HEK293 (cell line): ENCODE measurements around the gene MEF2C.

Experiments used
- CTCF ChIA-PET: fragments of 350-600 bp; formaldehyde crosslinking; extraction: SDS; loops from one replicate; lab custom pipeline; 2021; ENCODE audit warnings: antibody characterized with exemption; lab: Yijun Ruan, JAX
- POLR2A ChIA-PET: fragments of 300-600 bp; formaldehyde crosslinking; extraction: SDS; loops from one replicate; lab custom pipeline; 2020; ENCODE audit warnings: antibody characterized with exemption, inconsistent platforms; lab: Yijun Ruan, JAX
- H3K27ac ChIP-seq: fragments of 200-500 bp; sonication (Bioruptor generic); 2 replicates; pipeline ENCODE4 v1.5.1; 2014; ENCODE audit warnings: low read depth, low read length, control low read depth, inconsistent platforms; ENCODE audit errors: extremely low read depth
- H3K36me3 ChIP-seq, 2 experiments: fragments of 200-500 bp in 1 of 2; sonication (Bioruptor generic) in 1 of 2; 1 replicate in 1 of 2; 2 replicates in 1 of 2; pipeline ENCODE4 v1.5.1; 2014 to 2017; ENCODE audit warnings: inconsistent platforms in 2 of 2, low read length in 2 of 2; ENCODE audit not compliant: control insufficient read depth in 2 of 2, insufficient read depth in 1 of 2
- H3K4me1 ChIP-seq: fragments of 200-500 bp; sonication (Bioruptor generic); 2 replicates; pipeline ENCODE4 v1.5.1; 2014; ENCODE audit warnings: mild to moderate bottlenecking, low read length, inconsistent platforms; ENCODE audit not compliant: control insufficient read depth, insufficient read depth
- H3K4me3 ChIP-seq: 2 replicates; pipeline ENCODE4 v1.5.1; 2011; ENCODE audit warnings: low read depth, mild to moderate bottlenecking, control low read depth, low read length, moderate library complexity
- H3K9me3 ChIP-seq: fragments of 200-500 bp; sonication (Bioruptor generic); 2 replicates; pipeline ENCODE4 v1.5.1; 2014; ENCODE audit warnings: low read depth, low read length, inconsistent platforms; ENCODE audit not compliant: control insufficient read depth, insufficient read depth
- GLI2 ChIP-seq: fragments of 450-650 bp; formaldehyde crosslinking; IDR thresholded peaks from 2 replicates; pipeline ENCODE4; 2017; ENCODE audit warnings: missing biosample characterization, missing genetic modification characterization, low read depth, borderline replicate concordance
- IKZF3 ChIP-seq: fragments of 450-650 bp; IDR thresholded peaks from 2 replicates; pipeline ENCODE4 v1.5.0; 2018; ENCODE audit warnings: missing biosample characterization, mild to moderate bottlenecking, missing genetic modification characterization, moderate library complexity
- KLF7 ChIP-seq: fragments of 450-650 bp; formaldehyde crosslinking; IDR thresholded peaks from 2 replicates; pipeline ENCODE4 v1.5.1; 2016; ENCODE audit warnings: missing biosample characterization, missing genetic modification characterization, borderline replicate concordance
- KLF9 ChIP-seq: fragments of 450-650 bp; formaldehyde crosslinking; IDR thresholded peaks from 2 replicates; pipeline ENCODE4 v1.5.1; 2016; ENCODE audit warnings: missing biosample characterization, missing genetic modification characterization, low read depth
- OSR2 ChIP-seq: fragments of 450-650 bp; formaldehyde crosslinking; IDR thresholded peaks from 2 replicates; pipeline ENCODE4 v1.5.1; 2016; ENCODE audit warnings: missing biosample characterization, missing genetic modification characterization
- SP3 ChIP-seq: fragments of 450-650 bp; formaldehyde crosslinking; IDR thresholded peaks from 2 replicates; pipeline ENCODE4 v1.5.1; 2016; ENCODE audit warnings: missing biosample characterization, missing genetic modification characterization
- SP7 ChIP-seq: fragments of 450-650 bp; formaldehyde crosslinking; IDR thresholded peaks from 2 replicates; pipeline ENCODE4 v1.5.1; 2016; ENCODE audit warnings: missing biosample characterization, missing genetic modification characterization
- ZBTB1 ChIP-seq: fragments of 450-650 bp; formaldehyde crosslinking; IDR thresholded peaks from 2 replicates; pipeline ENCODE4 v1.5.1; 2016; ENCODE audit warnings: missing biosample characterization, missing genetic modification characterization
- ZBTB8A ChIP-seq: fragments of 450-650 bp; formaldehyde crosslinking; IDR thresholded peaks from 2 replicates; pipeline ENCODE4 v1.5.1; 2016; ENCODE audit warnings: missing biosample characterization, missing genetic modification characterization
- ZFHX2 ChIP-seq: fragments of 450-650 bp; formaldehyde crosslinking; conservative IDR thresholded peaks from 2 replicates; pipeline ENCODE4 v1.5.1; 2016; ENCODE audit warnings: missing biosample characterization, missing genetic modification characterization
- ZNF138 ChIP-seq: fragments of 450-650 bp; formaldehyde crosslinking; IDR thresholded peaks from 2 replicates; pipeline ENCODE4 v1.5.1; 2016; ENCODE audit warnings: missing biosample characterization, missing genetic modification characterization, borderline replicate concordance
- ZNF175 ChIP-seq: fragments of 450-650 bp; formaldehyde crosslinking; IDR thresholded peaks from 2 replicates; pipeline ENCODE4 v1.5.1; 2016; ENCODE audit warnings: missing biosample characterization, missing genetic modification characterization
- ZNF19 ChIP-seq: fragments of 450-650 bp; formaldehyde crosslinking; IDR thresholded peaks from 2 replicates; pipeline ENCODE4; 2016; ENCODE audit warnings: missing biosample characterization, missing genetic modification characterization, low read depth
- ZNF391 ChIP-seq: fragments of 450-650 bp; formaldehyde crosslinking; IDR thresholded peaks from 2 replicates; pipeline ENCODE4 v1.5.1; 2016; ENCODE audit warnings: low read depth, missing biosample characterization, missing genetic modification characterization, borderline replicate concordance
- ZNF423 ChIP-seq: fragments of 450-650 bp; formaldehyde crosslinking; IDR thresholded peaks from 2 replicates; pipeline ENCODE4 v1.5.1; 2016; ENCODE audit warnings: missing biosample characterization, missing genetic modification characterization
- ZNF426 ChIP-seq: fragments of 450-650 bp; formaldehyde crosslinking; IDR thresholded peaks from 2 replicates; pipeline ENCODE4 v1.5.1; 2017; ENCODE audit warnings: missing biosample characterization, missing genetic modification characterization, mild to moderate bottlenecking, inconsistent platforms, moderate library complexity
- ZNF596 ChIP-seq: fragments of 450-650 bp; IDR thresholded peaks from 2 replicates; pipeline ENCODE4 v1.5.0; 2018; ENCODE audit warnings: missing biosample characterization, mild to moderate bottlenecking, missing genetic modification characterization, moderate library complexity
- ZNF660 ChIP-seq: fragments of 450-650 bp; IDR thresholded peaks from 2 replicates; pipeline ENCODE4 v1.5.1; 2018; ENCODE audit warnings: missing biosample characterization, mild to moderate bottlenecking, missing genetic modification characterization
- ZNF664 ChIP-seq: fragments of 450-650 bp; formaldehyde crosslinking; IDR thresholded peaks from 2 replicates; pipeline ENCODE4 v1.5.1; 2016; ENCODE audit warnings: missing biosample characterization, missing genetic modification characterization
- ZNF843 ChIP-seq: fragments of 450-650 bp; formaldehyde crosslinking; IDR thresholded peaks from 2 replicates; pipeline ENCODE4 v1.5.1; 2016; ENCODE audit warnings: missing biosample characterization, missing genetic modification characterization
- TF ChIP-seq, protein P1 (sequence below): fragments of 450-650 bp; formaldehyde crosslinking; IDR thresholded peaks from 2 replicates; pipeline ENCODE4 v1.5.1; 2016; ENCODE audit warnings: missing biosample characterization, missing genetic modification characterization
- TF ChIP-seq, protein P2 (sequence below): fragments of 450-650 bp; formaldehyde crosslinking; IDR thresholded peaks from 2 replicates; pipeline ENCODE4 v1.5.1; 2016; ENCODE audit warnings: missing biosample characterization, missing genetic modification characterization
- TF ChIP-seq, protein P3 (sequence below): sonication (generic); formaldehyde crosslinking; IDR thresholded peaks from 2 replicates; pipeline ENCODE4 v1.8.1; 2022; ENCODE audit warnings: mild to moderate bottlenecking, moderate library complexity, missing genetic modification reagents

MEF2C gene

DNA sequence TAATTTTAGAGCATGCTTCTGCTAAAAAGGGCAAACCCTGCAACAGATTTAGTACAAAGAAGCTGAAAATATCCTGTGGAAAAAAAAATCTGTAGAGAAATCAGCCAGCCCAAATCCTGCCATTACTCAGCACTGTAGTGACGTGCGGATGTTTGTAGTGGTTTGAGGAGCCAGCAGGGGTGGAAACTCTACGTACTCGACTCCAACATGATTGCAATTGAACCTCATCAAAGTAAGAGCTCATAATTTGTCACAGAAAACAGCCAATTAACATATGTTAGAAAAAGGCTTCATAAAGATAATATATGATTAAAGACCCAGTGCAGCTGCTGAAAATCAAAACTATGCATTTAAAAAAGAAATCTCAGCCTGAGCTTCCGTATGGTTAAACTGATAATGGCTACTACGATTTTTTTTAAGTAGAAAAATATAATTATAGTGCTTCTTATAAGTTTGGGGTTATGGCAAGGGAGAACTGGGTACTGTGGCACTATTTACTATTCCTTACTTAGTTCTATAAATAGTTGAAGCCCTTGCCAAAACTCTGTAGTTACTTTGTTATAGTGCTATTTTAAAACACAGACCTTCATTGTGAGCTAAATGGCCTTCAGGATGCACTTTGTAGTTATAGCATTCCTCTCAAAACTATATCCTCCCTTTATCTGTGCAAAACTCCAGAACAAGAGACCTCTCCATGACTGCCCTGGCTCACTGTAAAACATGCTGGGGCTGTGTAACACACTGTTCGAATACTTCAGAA lies 49.4 kb downstream of the MEF2C start (continued):
- TF ChIP-seq SP7 (tag by site-specific recombination) (peak; percentile 49; the same call in 1 of the 2 replicates), ZNF843 (peak; percentile 60; the same call in 1 of the 2 replicates), GLI2 (tag by site-specific recombination) (peak; percentile 57; the same call in 1 of the 2 replicates), ZBTB1 (no peak), IKZF3 (tag by site-specific recombination) (0 out of 2 replicates have a peak, but pooled peaks have one; percentile 15), ZNF664 (no peak), ZNF660 (tag by site-specific recombination) (peak; percentile 25; the same call in 1 of the 2 replicates)
- TF ChIP-seq, protein P1, sequence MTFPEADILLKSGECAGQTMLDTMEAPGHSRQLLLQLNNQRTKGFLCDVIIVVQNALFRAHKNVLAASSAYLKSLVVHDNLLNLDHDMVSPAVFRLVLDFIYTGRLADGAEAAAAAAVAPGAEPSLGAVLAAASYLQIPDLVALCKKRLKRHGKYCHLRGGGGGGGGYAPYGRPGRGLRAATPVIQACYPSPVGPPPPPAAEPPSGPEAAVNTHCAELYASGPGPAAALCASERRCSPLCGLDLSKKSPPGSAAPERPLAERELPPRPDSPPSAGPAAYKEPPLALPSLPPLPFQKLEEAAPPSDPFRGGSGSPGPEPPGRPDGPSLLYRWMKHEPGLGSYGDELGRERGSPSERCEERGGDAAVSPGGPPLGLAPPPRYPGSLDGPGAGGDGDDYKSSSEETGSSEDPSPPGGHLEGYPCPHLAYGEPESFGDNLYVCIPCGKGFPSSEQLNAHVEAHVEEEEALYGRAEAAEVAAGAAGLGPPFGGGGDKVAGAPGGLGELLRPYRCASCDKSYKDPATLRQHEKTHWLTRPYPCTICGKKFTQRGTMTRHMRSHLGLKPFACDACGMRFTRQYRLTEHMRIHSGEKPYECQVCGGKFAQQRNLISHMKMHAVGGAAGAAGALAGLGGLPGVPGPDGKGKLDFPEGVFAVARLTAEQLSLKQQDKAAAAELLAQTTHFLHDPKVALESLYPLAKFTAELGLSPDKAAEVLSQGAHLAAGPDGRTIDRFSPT (tag by site-specific recombination), result no peak

DNA sequence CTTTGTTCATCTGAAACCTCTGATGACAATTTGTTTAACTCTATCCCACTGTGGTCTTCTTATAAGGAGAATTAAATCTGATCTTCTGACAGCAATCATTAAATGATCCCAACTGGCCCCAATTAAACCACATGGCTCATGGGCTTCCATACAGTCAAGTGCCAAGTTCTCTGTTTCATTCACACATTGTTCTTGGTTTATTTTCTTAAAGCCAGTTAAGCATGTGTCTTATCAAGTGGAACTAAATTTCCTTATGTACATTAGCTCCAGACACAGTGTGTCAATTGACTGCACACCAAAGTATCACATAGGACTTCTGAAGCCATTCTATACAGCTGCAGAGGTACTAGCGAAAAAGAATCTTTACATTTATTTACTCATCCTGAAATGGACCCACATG lies 51.2 kb downstream of the MEF2C start:
- no peak overlapping the region for H3K27ac ChIP-seq
- no peaks in the 10 kb centered on the region for H3K36me3 ChIP-seq
- ChIA-PET POLR2A (no interaction called here), CTCF (no interaction called here)
- no peaks in the 10 kb centered on the region for H3K9me3 ChIP-seq
- no peak overlapping the region for H3K4me3 ChIP-seq
- TF ChIP-seq ZNF423 (tag by site-specific recombination), result no peak
- TF ChIP-seq KLF7 (tag by site-specific recombination), result no peak
- no peak for TF ChIP-seq KLF9 (tag by site-specific recombination)
- 0 out of 2 replicates have a peak, but pooled peaks have one; percentile 31 for TF ChIP-seq ZNF596 (tag by site-specific recombination)
- TF ChIP-seq OSR2 (tag by site-specific recombination), result no peak
- no peak for TF ChIP-seq ZNF138 (tag by site-specific recombination)
- TF ChIP-seq, protein P2, sequence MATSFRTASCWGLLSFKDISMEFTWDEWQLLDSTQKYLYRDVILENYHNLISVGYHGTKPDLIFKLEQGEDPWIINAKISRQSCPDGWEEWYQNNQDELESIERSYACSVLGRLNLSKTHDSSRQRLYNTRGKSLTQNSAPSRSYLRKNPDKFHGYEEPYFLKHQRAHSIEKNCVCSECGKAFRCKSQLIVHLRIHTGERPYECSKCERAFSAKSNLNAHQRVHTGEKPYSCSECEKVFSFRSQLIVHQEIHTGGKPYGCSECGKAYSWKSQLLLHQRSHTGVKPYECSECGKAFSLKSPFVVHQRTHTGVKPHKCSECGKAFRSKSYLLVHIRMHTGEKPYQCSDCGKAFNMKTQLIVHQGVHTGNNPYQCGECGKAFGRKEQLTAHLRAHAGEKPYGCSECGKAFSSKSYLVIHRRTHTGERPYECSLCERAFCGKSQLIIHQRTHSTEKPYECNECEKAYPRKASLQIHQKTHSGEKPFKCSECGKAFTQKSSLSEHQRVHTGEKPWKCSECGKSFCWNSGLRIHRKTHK (tag by site-specific recombination), result no peak
- TF ChIP-seq, protein P3, sequence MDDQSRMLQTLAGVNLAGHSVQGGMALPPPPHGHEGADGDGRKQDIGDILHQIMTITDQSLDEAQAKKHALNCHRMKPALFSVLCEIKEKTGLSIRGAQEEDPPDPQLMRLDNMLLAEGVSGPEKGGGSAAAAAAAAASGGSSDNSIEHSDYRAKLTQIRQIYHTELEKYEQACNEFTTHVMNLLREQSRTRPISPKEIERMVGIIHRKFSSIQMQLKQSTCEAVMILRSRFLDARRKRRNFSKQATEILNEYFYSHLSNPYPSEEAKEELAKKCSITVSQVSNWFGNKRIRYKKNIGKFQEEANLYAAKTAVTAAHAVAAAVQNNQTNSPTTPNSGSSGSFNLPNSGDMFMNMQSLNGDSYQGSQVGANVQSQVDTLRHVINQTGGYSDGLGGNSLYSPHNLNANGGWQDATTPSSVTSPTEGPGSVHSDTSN, result no peak
- peak; percentile 36; the same call in 1 of the 2 replicates for TF ChIP-seq IKZF3 (tag by site-specific recombination)
- TF ChIP-seq ZFHX2 (tag by site-specific recombination), result no peak
- no peak for TF ChIP-seq ZNF19
- no peak for TF ChIP-seq SP3 (tag by site-specific recombination)
- TF ChIP-seq ZNF426, result no peak
- no peak for TF ChIP-seq ZNF175 (tag by site-specific recombination)
- TF ChIP-seq ZBTB8A (tag by site-specific recombination), result no peak
- no peak for TF ChIP-seq ZNF391 (tag by site-specific recombination)
- H3K4me1 ChIP-seq, result peaks cover 21% of the 10 kb centered on the region
